ENCODE results near the gene DPEP2.
"Not testable (repeated sequence)": the region's sequence is repeated elsewhere in the genome, so short reads cannot be mapped to it uniquely, and the experiment has no call there.

Gene DPEP2, protein sequence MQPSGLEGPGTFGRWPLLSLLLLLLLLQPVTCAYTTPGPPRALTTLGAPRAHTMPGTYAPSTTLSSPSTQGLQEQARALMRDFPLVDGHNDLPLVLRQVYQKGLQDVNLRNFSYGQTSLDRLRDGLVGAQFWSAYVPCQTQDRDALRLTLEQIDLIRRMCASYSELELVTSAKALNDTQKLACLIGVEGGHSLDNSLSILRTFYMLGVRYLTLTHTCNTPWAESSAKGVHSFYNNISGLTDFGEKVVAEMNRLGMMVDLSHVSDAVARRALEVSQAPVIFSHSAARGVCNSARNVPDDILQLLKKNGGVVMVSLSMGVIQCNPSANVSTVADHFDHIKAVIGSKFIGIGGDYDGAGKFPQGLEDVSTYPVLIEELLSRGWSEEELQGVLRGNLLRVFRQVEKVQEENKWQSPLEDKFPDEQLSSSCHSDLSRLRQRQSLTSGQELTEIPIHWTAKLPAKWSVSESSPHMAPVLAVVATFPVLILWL

DNA sequence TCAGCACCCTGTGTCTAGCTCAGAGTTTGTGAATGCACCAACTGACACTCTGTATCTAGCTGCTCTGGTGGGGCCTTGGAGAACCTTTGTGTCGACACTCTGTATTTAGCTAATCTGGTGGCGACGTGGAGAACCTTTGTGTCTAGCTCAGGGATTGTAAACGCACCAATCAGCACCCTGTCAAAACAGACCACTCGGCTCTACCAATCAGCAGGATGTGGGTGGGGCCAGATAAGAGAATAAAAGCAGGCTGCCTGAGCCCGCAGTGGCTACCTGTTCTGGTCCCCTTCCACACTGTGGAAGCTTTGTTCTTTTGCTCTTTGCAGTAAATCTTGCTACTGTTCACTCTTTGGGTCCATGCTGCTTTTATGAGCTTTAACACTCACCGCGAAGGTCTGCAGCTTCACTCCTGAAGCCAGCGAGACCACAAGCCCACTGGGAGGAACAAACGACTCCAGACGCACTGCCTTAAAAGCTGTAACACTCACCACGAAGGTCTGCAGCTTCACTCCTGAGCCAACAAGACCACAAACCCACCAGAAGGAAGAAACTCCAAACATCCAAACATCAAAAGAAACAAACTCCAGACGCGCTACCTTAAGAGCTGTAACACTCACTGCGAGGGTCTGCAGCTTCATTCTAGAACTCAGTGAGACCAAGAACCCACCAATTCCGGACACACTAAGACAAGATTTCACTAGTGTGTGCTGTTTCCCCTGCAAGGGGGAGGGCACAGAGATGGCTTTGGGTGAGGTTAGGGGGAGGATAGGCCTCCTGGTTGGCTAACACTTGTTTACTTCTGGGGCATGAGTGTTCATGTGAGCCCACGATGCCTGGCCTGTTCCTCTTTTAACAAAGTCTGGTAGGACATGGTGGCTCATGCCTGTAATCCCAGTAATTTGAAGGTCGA, at the start of gene DPEP2:
TSS of gene DPEP2 (minus strand) at position 706 of the 910 bp plus-strand sequence. CDS start 6,272 bp downstream, outside the sequence.
- not testable (repeated sequence) for DNase-seq (ENCODE audit: low read depth, low spot score)

DNA sequence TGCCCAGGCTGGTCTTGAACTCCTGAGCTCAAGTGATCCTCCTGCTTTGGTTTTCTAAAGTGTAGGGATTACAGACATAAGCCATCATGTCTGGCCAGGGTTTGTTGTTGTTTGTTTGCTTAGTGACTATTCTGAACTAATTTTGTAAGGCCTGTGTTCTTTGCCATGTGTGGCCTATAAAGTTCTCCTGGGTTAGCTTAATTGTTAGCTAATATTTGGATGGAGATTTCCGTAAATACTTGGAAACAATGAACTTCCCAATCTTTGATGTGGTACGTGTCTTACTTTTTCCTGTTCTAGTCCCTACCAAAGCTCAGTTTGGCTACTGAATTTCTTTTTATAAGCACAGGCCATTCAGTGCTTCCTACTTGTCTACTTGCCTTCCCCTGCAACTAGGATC, 48.7 kb upstream of the DPEP2 start:
- DNase-seq (ENCODE audit: low read depth, low spot score): no peak

DNA sequence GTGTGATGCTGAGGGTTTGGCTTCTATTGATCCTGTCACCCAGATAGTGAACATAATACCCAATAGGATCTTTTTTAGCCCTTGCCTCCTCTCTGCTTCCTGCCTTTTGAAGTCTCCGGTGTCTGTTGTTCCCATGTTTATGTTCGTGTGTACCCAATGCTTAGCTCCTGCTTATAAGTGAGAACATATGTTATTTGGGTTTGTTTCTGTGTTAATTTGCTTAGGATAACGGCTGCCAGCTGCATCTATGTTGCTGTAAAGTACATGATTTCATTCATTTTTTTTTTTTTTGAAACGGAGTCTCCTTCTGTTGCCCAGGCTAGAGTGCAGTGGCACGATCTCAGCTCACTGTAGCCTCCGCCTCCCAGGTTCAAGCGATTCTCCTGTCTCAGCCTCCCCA, 46.8 kb upstream of the DPEP2 start:
- no peak for DNase-seq (ENCODE audit: low read depth, low spot score)

DNA sequence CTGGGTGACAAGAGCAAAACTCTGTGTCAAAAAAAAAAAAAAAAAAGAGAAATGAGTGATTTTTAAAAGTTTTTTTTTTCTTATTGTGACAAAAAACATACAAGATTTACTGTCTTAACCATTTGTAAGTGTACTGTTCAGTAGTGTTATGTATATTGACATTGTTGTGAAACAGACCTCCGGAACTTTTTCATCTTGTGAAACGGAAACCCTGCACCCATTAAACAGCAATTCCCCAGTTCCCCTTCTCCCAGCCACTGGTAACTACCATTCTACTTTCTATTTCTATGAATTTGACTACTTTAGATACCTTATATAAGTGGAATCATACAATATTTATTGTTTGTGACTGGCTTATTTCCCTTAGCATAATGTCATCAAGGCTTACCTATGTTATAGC, 42.5 kb upstream of the DPEP2 start:
- no peak for DNase-seq (ENCODE audit: low read depth, low spot score)

DNA sequence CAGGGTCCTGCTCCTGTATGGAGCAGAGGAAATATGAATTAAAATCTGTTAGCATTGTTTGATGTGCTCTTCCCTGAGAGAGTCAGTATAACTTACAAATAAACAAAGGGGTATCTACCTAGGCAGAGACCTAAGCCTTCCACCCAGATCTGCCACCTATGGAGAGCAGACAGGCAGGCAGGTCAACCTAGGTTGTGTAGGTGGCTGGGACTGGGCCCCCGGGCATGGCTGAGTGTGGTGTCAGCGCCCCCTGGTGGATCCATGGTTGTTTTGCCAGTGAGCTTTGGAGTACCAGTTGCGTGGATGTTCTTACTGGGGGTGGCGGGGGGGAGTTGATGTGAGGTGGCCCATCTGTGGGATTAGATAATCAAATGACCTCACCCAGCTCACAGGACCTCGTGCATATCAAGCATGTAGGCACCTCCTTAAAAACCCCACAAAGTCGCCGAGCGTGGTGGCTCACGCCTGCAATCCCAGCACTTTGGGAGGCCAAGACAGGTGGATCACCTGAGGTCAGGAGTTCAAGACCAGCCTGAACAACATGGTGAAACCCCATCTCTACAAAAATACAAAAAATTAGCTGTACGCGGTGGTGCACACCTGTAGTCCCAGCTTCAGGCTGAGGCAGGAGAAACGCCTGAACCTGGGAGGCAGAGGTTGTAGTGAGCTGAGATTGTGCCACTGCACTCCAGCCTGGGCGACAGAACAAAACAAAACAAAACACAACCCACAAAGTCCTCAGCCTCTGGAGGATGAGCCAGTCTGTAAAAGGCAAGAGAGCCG, 41.4 kb upstream of the DPEP2 start:
- DNase-seq (ENCODE audit: low read depth, low spot score): peak; percentile 84

DNA sequence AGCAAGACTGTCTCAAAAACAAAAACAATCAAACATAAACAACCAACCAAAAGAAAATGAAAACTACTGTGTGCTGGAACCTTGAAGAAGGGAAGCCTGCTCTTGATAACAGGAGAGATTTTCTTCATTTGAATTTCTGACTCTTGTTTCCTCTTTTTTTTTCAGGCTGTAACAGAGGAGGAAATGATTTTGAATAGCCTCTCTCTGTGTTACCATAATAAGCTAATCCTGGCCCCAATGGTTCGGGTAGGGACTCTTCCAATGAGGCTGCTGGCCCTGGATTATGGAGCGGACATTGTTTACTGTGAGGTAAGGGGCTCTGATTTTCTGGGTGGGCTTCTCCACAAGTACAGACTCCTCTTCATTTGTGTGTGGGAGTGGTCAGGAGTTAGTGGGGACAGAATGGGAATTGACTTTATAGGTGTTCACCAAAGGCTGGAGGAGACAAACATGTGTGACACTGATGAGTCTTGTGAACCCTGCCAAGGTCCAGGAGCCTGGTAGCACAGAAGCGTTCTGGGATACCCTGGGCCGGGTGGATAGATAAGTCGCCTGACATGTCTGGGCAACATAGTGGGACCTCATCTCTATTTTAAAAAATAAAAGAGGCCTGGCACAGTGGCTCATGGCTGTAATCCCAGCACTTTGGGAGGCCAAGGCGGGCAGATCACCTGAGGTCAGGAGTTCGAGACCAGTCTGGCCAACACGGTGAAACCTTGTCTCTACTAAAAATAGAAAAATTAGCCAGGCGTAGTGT, 38.7 kb upstream of the DPEP2 start:
- no peak for DNase-seq (ENCODE audit: low read depth, low spot score)

DNA sequence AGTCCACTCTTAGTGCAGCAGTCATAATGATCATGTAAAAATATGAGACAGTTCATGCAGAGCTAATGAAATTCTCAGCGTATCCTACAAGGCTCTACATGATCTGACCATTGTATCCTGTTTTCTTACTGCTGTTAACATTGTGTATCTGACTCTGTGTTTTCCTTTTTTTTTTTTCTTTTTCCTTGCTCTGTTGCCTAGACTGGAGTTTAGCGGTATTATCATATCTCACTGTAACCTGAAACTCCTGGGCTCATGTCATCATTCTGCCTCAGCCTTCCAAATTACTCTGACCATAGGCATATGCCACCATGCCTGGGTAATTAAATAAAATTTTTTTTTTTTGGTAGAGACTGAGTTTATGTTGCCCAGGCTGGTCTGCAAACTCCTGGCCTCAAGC, 35.9 kb upstream of the DPEP2 start:
- DNase-seq (ENCODE audit: low read depth, low spot score): no peak

DNA sequence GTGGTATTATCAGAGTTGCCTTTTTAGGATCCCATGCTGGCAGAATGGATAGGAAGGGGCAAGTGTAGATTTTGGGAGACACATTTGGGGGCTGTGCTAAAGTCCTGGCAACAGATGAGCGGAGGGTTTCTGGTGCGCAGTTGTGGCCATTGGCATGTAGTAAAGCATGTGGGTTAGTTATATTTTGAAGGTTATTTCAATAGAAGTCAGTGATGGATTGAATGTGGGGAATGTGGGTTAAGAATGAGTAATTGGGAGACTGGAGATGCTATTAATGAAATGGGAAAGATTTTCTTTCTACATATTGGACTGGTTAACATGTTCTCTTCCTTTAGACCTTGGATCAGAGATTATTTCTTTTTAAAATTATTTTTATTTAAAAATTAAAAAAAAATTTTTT, 33.8 kb upstream of the DPEP2 start:
- no peak for DNase-seq (ENCODE audit: low read depth, low spot score)

DNA sequence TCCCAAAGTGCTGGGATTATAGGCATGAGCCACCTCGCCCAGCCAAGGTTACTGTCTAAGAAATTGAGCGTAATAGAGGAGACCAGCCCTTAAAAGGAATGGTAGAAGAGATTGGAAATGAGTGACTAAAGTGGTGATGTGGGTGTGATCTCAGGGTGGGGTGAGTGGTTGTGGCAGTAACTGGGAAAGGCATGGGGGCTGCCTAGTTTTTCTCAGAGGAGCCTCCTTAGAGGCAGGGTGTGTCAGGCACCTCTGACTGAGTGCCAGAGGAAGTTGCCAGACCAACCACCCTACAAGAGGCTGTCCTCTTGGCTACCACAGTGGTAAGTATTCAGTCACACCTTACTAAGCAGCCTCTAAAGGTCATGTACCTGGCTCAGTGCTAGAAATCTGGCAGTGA, 32.7 kb upstream of the DPEP2 start:
- DNase-seq (ENCODE audit: low read depth, low spot score): no peak

DNA sequence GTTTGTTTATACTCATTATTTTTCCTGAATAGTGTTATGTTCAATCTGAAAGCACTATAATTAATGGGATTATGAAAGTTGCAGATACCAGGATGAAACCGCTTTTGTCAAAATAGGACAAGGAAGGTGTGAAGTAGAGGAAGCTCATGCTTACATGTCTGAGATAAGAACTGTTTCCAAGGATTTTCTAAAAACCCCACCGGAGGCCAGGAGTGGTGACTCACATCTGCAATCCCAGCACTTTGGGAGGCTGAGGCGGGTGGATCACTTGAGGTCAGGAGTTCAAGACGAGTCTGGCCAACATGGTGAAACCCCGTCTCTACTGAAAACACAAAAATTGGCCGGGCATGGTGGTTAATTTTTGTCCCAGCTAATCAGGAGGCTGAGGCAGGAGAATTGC, 30.8 kb upstream of the DPEP2 start:
- not testable (repeated sequence) for DNase-seq (ENCODE audit: low read depth, low spot score)

DNA sequence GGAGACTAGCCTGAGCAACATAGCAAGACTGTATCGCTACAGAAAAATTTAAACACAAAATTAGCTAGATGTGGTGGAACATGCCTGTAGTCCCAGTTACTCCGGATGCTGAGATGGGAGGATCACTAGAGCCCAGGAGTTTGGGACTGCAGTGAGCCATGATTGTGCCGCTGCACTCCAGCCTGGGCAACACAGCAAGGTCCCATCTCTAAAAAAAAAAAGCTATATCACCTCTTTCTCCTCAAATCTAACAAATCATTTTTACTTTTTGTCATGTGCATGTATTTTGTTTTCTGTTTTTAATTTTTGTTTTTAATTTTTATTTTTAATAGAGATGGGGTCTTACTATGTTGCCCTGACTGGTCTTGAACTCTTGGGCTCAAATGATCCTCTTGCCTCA, 29.7 kb upstream of the DPEP2 start:
- no peak for DNase-seq (ENCODE audit: low read depth, low spot score)

DNA sequence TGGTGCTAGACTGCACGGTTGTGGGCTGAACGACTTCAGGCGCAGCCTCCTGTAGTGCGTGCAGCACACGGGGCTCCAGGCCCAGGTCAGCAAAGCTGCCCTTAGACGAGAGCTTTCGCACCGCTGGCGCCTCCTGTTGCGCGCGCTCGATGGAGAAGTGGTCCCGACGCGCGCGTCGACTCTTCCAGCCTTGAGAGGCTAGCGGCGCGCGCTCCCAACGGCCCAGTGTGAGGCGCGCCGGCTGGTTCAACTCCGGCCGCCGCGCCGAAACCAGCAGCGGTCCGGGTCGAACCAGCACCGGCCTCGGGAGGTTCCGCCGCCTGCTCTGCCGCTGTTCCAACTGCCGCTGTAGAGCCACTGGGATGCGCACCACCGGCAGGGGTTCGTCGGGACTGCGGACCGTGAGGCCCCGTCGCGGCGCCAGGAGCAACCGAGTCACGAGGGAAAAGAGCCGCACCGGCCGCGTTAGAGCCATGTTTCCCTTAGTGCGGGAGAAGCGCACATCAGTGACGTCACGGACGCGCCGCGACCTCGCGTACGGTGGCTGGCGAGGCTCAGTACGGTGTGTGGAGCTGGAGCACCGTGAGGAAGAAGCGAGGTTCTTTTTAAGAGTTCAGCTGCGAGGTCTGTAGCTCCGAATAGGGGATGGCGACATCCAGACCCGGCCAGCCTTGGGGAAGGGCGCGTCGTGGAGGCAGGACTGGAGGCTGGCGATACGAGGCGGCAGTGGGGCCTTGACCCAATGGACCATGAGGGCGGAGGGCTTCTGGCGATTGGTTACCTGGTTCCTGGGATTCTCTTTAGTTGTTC, 23.6 kb upstream of the DPEP2 start, which contains the start of the genes DDX28 and DUS2:
TSS of gene DDX28 (minus strand) at position 505 of the 810 bp plus-strand sequence. CDS start at position 475, 30 bp downstream.
TSS of gene DUS2 (plus strand) at position 557 of the 810 bp plus-strand sequence. CDS start 14,740 bp downstream, outside the sequence.
- peak; percentile 81 for DNase-seq (ENCODE audit: low read depth, low spot score)

DNA sequence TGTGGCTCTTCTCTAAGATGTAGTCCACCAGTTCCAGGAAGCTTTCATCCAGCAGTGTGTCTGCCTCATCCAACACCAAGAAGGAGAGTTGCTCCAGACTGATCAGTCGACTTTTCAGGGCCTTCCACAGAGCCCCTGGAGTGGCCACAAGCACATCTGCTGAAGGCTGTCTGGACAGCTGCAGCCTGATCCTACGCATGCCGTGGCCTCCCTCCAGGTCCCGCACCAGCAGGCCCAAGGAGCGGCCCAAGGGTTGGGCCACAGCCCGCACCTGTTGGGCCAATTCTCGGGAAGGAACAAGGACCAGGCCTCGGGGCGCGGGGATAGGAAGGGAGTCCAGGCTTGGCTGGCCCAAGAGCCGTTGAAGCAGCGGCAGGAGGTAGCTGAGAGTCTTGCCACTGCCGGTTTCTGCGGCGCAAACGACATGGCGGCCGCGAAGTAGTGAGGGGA, 23.0 kb upstream of the DPEP2 start:
- DNase-seq (ENCODE audit: low read depth, low spot score): no peak

DNA sequence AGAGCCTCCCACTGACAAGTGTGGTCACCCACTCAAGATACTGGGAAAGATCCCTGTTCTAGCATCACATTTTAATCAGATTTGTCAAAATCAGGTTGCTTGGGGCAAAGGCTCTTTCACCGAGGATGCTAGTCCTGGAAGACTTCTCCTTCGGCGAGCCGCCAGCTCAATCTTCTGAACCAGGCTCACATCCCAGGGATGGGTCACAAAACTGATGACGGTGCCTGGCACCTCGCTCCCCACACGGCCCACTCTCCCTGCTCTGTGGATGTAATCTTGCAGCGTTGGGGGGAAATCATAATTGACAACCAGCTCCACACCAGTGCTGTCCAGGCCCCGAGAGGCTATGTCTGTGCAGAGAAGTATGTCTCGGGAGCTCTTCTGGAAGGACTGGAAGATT, 22.2 kb upstream of the DPEP2 start:
- no peak for DNase-seq (ENCODE audit: low read depth, low spot score)

DNA sequence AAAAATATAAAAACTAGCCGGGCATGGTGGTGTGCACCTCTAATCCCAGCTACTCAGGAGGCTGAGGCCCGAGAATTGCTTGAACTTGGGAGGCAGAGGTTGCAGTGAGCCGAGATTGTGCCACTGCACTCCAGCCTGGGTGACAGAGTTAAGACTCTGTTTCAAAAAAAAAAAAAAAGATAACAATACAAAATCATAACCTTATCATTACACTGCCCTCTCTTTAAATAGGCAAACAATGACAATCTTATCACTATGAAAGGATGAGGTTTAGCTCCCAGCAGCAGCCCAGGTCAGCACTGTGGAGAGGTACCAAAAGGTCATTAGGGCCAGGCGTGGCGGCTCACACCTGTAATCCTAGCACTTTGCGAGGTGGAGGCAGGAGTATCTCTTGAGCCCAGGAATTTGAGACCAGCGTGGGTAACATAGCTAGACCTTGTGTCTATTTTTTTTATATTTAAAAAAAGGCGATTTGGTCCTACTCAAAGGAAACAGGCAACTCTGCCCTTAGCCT, 19.9 kb upstream of the DPEP2 start:
- no peak for DNase-seq (ENCODE audit: low read depth, low spot score)

DNA sequence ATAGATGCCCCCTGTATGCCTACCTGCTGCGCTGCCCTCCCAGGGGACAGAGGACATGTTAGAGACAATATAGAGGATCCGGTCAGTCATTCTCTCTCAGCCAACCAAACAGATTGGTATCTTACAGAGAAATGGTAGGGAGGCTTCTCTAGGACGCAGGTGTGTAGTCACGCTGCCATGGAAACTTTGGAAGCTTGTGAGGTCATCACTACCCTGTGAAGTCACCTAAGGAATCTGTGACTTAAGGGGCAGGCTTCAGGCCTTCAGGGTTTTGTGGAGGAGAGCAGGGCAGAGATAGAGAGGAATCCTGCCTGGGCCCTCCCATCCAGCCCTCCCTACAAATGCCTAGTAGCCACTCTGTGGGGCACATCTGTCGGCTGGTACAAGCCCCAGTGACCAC, 16.4 kb upstream of the DPEP2 start, which contains the start of gene DPEP2NB:
TSS of gene DPEP2NB (minus strand) at position 231 of the 400 bp plus-strand sequence. CDS start at position 90, 141 bp downstream.
- DNase-seq (ENCODE audit: low read depth, low spot score): no peak

DNA sequence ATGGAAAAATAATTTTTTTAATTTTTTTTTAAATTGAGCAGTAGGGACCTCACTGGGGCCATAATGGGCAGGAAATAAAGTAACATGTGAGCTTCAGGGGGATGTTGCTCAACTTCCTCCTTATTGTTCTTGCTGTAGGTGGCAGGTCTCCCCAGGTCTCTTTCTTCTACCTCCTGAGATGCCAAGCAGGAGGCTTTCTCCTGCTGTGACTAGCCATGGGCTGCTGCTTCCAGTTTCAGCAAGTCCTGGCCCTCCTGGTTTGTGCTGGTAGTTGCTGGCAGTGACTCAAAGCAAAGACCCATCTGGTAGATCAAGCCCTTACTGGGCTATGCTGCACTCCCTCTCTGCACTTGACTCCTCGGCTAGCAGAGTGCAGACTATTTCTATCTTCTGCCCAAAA, 14.2 kb upstream of the DPEP2 start:
- DNase-seq (ENCODE audit: low read depth, low spot score): no peak

DNA sequence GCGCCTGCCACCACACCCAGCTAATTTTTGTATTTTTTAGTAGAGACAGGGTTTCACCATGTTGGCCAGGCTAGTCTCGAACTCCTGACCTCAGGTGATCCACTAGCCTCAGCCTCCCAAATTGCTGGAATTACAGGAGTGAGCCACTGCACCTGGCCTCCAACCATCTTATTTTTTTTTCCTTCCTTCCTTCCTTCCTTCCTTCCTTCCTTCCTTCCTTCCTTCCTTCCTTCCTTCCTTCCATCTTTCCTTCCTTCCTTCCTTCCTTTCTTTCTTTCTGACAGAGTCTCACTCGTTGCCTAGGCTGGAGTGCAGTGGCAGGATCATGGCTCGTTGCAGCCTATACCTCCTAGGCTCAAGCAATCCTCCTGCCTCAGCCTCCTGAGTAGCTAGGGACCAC, 10.6 kb upstream of the DPEP2 start:
- DNase-seq (ENCODE audit: low read depth, low spot score): not testable (repeated sequence)

DNA sequence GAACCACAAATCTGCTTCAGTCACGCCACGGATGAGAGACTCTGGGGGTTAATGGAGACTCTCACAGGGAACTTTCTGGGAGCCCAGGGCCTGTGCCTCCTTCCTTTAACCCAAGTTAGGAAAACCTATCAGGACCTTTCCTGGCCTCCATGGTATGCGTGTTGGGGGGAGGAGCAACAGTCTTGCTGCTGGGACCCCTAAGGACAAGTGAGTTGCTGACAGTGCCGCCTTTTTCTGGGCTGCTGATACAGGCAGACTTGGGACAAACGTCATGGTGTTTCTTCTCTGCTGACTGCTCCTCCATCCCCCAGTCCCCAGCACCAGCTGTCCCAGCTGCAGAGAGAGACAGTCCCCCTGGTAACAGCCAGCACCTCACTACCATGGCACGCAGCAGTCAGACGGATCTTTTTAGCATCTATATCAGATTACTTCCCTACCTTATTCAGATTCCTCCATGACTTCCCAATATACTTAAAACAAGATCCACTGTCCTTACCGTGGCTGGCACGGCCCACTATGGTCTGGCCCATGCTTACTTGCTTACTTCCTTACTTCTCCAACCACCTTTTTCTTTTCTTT, 10.0 kb upstream of the DPEP2 start:
- DNase-seq (ENCODE audit: low read depth, low spot score): no peak

Measured in activated naive CD8-positive, alpha-beta T cell treated with anti-CD3 and anti-CD28 coated beads, Interleukin-2, amount 50 U/mL, for 16 hours (primary cell).